ENCODE results near the gene USP43.

The USP43 gene

DNA sequence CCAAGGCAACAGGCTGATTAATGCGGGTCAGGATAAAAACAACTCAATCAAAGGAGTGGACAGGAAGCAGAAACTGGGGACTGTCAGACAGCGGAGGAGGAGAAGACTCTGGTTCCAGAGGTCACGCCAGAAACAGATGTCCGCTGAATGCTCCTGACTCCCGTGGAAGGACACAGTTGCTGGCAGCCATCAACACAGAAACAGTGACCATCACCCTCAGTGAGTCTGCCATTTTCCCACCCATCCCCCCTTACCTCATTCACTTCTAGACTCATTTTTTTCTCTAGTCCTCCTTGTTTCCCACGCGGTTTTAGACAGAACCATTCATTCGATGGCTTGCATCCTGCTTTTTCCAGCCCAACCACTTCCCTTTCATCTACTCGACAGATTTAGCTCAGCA, 105.2 kb downstream of the USP43 start:
- no peak for DNase-seq (ENCODE audit: low spot score)
- in situ Hi-C loops (cut with MboI; ENCODE audit: low sequenced_read_pairs, unreplicated experiment), result no loop called here
- TF ChIP-seq CTCF (IDR thresholded peaks at IDR 0.05; ENCODE audit: borderline replicate concordance, control extremely low read depth, extremely low read depth, insufficient read depth, missing control alignments), result no peak

DNA sequence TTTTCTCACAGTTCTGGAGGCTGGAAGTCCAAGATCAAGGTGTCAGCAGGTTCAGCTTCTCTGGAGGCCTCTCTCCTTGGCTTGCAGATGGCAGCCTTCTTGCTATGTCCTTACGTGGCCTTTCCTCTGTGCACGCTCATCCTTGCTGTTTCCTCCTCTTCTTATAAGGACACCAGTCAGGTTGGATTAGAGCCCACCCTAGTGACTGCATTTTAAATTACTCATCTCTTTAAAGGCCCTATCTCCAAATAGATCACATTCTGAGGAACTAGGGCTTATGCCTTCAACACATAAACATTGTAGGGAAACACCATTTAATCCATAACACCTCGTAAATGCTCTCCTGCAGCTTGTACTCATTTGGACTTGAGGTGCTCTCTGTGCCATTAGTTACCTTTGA, 109.8 kb downstream of the USP43 start:
- TF ChIP-seq CTCF (IDR thresholded peaks at IDR 0.05; ENCODE audit: borderline replicate concordance, control extremely low read depth, extremely low read depth, insufficient read depth, missing control alignments), result no peak
- in situ Hi-C loops (cut with MboI; ENCODE audit: low sequenced_read_pairs, unreplicated experiment), result no loop called here
- DNase-seq (ENCODE audit: low spot score), result no peak

DNA sequence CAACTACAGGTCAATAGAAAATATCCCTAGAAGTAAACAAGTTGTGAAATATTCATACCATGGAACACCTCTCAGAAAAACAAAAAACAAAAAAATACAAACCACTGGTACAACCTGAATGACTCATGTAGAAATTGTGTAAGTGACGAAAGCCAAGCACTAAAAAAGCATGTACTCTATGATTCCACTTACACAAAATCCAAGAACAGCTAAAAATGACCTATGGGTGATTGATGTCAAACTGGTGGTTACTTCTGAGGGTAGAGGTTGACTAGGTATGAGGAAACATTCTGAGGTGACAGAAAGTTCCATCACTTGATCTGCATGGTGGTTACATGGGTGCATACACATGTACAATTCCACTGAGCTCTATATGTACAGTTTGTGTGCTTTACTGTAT, 114.9 kb downstream of the USP43 start:
- in situ Hi-C loops (cut with MboI; ENCODE audit: low sequenced_read_pairs, unreplicated experiment), result no loop called here

GRCh38 chr17:9763643-9764042, 118.3 kb downstream of the USP43 start:
- no peak for DNase-seq (ENCODE audit: low spot score)
- TF ChIP-seq CTCF (IDR thresholded peaks at IDR 0.05; ENCODE audit: borderline replicate concordance, control extremely low read depth, extremely low read depth, insufficient read depth, missing control alignments), result no peak
- in situ Hi-C loops (cut with MboI; ENCODE audit: low sequenced_read_pairs, unreplicated experiment), result no loop called here

More for the DNA sequence above, 114.9 kb downstream of the USP43 start:
- TF ChIP-seq CTCF (IDR thresholded peaks at IDR 0.05; ENCODE audit: borderline replicate concordance, control extremely low read depth, extremely low read depth, insufficient read depth, missing control alignments), result no peak
- no peak for DNase-seq (ENCODE audit: low spot score)

DNA sequence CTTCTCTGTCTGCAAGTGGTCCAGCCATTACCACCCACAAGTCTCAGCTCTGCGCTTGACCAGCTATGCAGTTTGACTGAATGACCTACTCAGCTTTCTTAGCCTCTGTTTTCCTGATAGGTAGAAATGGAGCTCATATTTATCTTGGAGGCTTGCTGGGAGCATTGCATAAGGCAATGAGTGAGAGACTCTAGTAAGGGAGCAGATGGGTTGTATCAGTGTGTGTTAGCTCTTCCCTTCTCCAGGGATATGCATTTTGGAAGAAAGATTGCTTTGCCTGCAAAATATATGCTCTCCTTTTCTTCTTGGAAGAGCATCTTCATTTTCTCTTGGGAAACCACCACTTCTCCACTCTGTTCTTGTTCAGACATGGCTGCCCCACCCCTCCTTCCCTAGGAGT, 120.0 kb downstream of the USP43 start:
- no peak for TF ChIP-seq CTCF (IDR thresholded peaks at IDR 0.05; ENCODE audit: borderline replicate concordance, control extremely low read depth, extremely low read depth, insufficient read depth, missing control alignments)
- DNase-seq (ENCODE audit: low spot score), result no peak

DNA sequence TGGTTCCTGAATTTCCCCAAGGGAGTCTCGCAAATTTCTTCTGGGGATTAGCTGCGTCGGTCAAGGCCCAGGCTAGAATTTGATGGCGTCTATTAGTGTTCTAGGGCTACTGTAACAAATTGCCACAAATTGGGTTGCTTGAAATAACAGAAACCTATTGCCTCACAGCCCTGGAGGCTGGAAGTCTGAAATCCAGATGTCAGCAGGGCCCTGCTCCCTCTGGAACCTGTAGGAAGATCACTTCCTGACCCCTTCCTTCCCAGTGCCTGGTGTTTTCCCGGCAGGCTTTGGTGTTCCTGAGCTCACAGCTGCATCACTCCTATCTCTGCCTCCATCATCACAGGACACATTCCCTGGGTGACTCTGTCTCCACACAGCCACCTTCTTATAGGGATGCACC, 121.7 kb downstream of the USP43 start:
- TF ChIP-seq CTCF (IDR thresholded peaks at IDR 0.05; ENCODE audit: borderline replicate concordance, control extremely low read depth, extremely low read depth, insufficient read depth, missing control alignments), result no peak
- DNase-seq (ENCODE audit: low spot score), result no peak
- in situ Hi-C loops (cut with MboI; ENCODE audit: low sequenced_read_pairs, unreplicated experiment), result no loop called here

More for the DNA sequence above, 120.0 kb downstream of the USP43 start:
- in situ Hi-C loops (cut with MboI; ENCODE audit: low sequenced_read_pairs, unreplicated experiment), result no loop called here
